ENCODE data around the gene FN3KRP.

FN3KRP gene

GRCh38 chr17:82674656-82675475 lies 41.6 kb upstream of the FN3KRP start:
- no peak for TF ChIP-seq CTCF (conservative IDR thresholded peaks at IDR 0.05; ENCODE audit: control insufficient read depth, insufficient read depth, low read depth, low read length)

GRCh38 chr17:82675476-82676245 lies 40.8 kb upstream of the FN3KRP start:
- no peak for DNase-seq (ENCODE audit: low read depth)
- no peak for TF ChIP-seq CTCF (conservative IDR thresholded peaks at IDR 0.05; ENCODE audit: control insufficient read depth, insufficient read depth, low read depth, low read length)
- H3K4me3 ChIP-seq (ENCODE audit: control insufficient read depth, low read depth, low read length) = no peak overlapping the region

More at GRCh38 chr17:82674656-82675475, 41.6 kb upstream of the FN3KRP start:
- DNase-seq (ENCODE audit: low read depth) = no peak
- no peak overlapping the region for H3K4me3 ChIP-seq (ENCODE audit: control insufficient read depth, low read depth, low read length)

DNA sequence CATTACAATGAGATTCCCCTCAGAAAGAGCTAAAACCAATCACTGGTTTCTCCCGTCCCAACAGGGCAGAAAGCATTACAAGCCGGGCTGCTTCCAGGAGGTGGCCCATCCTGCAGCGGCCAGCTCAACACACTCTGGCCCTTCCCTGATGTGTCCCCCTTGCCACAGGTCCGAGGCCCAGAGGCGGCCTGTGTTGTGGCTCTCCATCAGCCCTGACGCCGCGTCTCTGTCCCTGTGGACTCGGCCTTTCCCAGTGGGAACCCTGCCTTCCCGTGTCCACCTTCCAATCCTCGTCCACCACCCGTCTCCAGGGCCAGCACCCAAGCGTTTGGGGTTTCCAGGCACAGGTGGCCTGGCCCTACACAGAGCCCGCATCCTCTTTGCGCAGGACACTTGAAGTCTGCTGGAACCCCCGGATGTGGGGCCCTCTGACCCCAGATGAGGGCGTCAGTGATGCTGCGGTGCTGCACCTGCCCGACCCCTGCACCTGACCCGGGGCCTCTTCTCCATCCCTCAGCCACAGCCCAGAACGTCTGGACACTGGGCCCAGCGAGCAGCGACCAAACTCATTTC lies 39.1 kb upstream of the FN3KRP start:
- DNase-seq (ENCODE audit: low read depth) = no peak
- TF ChIP-seq CTCF (conservative IDR thresholded peaks at IDR 0.05; ENCODE audit: control insufficient read depth, insufficient read depth, low read depth, low read length) = no peak

DNA sequence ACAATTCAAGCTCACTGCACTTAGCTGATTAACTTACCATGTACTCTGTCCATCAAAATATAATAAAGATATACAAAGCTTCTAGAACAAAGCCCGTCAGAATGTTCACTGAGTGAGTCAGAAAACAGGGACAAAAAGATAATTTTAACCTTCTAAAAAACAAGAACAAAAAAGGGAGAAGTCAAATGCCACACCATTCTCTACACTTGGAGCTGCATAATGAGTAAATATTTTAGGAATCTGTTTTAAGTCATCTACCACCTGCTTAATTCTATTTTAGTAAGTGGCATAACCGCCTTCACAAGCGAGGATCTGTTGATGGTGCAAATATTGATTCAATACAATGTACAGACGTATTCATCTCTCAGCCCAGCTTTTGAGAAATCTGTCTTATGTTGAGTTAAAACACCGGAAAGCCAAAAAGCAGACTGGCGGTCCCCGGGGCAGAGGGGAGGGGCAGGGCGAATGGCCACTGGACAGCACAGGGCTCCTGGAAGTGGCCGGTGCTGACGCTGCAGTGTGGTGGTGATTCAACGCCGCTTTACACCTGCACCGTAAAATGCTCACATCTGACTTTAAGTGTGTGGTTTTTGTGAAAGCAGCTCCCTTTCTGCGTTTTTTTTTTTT lies 38.1 kb upstream of the FN3KRP start:
- no peak for TF ChIP-seq CTCF (conservative IDR thresholded peaks at IDR 0.05; ENCODE audit: control insufficient read depth, insufficient read depth, low read depth, low read length)
- H3K4me3 ChIP-seq (ENCODE audit: control insufficient read depth, low read depth, low read length) = no peak overlapping the region
- DNase-seq (ENCODE audit: low read depth) = no peak

More for the DNA sequence above, 39.1 kb upstream of the FN3KRP start:
- H3K4me3 ChIP-seq (ENCODE audit: control insufficient read depth, low read depth, low read length) = no peak overlapping the region

DNA sequence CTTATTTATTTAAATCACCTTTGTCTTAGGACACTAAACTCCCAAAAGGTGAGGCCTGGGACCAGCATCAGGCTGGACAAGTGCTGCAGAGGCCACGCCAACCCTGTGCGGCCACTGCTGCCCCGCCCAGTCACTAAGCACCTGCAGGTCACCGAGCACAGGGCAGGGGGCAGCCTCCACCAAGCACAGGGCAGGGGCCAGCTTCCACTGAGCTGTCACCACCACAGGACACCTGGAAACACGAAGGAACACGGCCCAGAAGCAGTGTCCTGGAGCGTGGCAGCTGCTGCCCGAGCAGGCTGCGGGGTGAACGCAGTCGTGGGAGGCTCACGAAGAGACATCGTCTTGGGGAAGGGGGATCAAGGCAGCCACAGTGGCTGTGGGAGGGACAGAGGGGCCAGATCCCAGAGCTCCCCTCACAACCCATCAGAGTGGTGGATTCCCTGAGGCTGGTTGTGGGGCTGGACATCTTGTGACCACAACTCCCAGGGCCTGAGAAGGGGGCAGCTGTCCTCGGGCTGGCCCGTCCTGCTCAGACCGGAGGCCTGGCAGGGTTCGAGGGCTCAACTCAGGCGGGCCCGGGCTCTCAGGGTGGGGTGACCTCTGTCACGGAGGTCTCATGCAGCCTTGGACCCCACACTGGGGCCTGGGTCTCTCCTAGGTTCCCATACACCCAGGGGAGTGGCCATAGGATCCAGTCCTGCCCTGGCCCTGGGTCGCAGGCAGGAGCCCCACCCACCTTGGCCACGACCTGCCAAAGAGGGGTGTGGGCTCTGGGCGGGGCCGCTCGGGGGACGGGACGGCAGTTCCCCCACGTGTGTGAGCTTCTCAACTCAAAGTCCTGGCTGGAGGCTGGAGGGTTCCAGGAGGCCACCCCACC lies 36.7 kb upstream of the FN3KRP start:
- no peak for TF ChIP-seq CTCF (conservative IDR thresholded peaks at IDR 0.05; ENCODE audit: control insufficient read depth, insufficient read depth, low read depth, low read length)
- H3K4me3 ChIP-seq (ENCODE audit: control insufficient read depth, low read depth, low read length) = no peak overlapping the region
- no peak for DNase-seq (ENCODE audit: low read depth)

Data from fibroblast of mammary gland (primary cell).